K562 (cell line): ENCODE measurements around the gene SZT2. TPM values are rescaled to one million over a fixed set of nuclear protein-coding genes. Genes with fewer than 3 reads are reported as not detected.

ENCODE experiments used
- BCL6 ChIP-seq: fragments of 250-450 bp; sonication (Bioruptor Pico); IDR thresholded peaks from 2 replicates; pipeline ENCODE4 v1.4.0; 2020
- CGGBP1 ChIP-seq: fragments of 250-450 bp; sonication (Bioruptor Pico); IDR thresholded peaks from 2 replicates; pipeline ENCODE4 v1.9.0; 2021; ENCODE audit warnings: mild to moderate bottlenecking
- DNMT1 ChIP-seq: fragments of 450-650 bp; IDR thresholded peaks from 2 replicates; pipeline ENCODE4 v1.6.1; 2016; ENCODE audit warnings: antibody characterized with exemption, mild to moderate bottlenecking
- ERF ChIP-seq: fragments of 450-650 bp; formaldehyde crosslinking; IDR thresholded peaks from 2 replicates; pipeline ENCODE4 v1.4.0; 2020; ENCODE audit warnings: mild to moderate bottlenecking, mixed read lengths
- ETV1 ChIP-seq: fragments of 450-650 bp; conservative IDR thresholded peaks from 2 replicates; pipeline ENCODE4 v1.6.1; 2016; ENCODE audit warnings: missing genetic modification characterization, control low read depth, low read depth, missing compliant biosample characterization
- FOS ChIP-seq: IDR thresholded peaks from 3 replicates; pipeline ENCODE4 v1.6.1; 2011; ENCODE audit not compliant: insufficient read length; ENCODE audit errors: extremely low read depth
- MAFF ChIP-seq: IDR thresholded peaks from 2 replicates; pipeline ENCODE4 v1.6.1; 2012; ENCODE audit warnings: low read length, improper control_type of control experiment
- MCM3 ChIP-seq: fragments of 450-650 bp; IDR thresholded peaks from 2 replicates; pipeline ENCODE4 v1.6.1; 2016
- NFE2L1 ChIP-seq: fragments of 450-650 bp; IDR thresholded peaks from 2 replicates; pipeline ENCODE4 v1.6.1; 2016; ENCODE audit warnings: missing genetic modification characterization, low read depth, mild to moderate bottlenecking, missing compliant biosample characterization, moderate library complexity, borderline replicate concordance
- PATZ1 ChIP-seq: fragments of 250-450 bp; sonication (Bioruptor Pico); IDR thresholded peaks from 2 replicates; pipeline ENCODE4 v1.5.0; 2020; ENCODE audit warnings: mild to moderate bottlenecking, borderline replicate concordance
- RB1 ChIP-seq: fragments of 450-650 bp; IDR thresholded peaks from 2 replicates; pipeline ENCODE4 v1.6.1; 2017; ENCODE audit warnings: low read depth, mild to moderate bottlenecking
- STAG1 ChIP-seq: sonication (generic); formaldehyde crosslinking; IDR thresholded peaks from 2 replicates; pipeline ENCODE4 v1.5.0; 2020; ENCODE audit warnings: missing genetic modification reagents, borderline replicate concordance
- THRA ChIP-seq: fragments of 450-650 bp; IDR thresholded peaks from 2 replicates; pipeline ENCODE4 v1.6.1; 2017; ENCODE audit warnings: mild to moderate bottlenecking, moderate library complexity
- TRIM24 ChIP-seq, 2 experiments: fragments of 450-650 bp; IDR thresholded peaks; 2 replicates each; pipeline ENCODE4 v1.6.1; 2016
- ZBTB12 ChIP-seq: fragments of 250-450 bp; sonication (Bioruptor Pico); IDR thresholded peaks from 2 replicates; pipeline ENCODE4 v1.4.0; 2020
- ZEB2 ChIP-seq: fragments of 450-650 bp; IDR thresholded peaks from 2 replicates; pipeline ENCODE4 v1.6.1; 2016
- ZNF133 ChIP-seq: fragments of 250-450 bp; sonication (Bioruptor Pico); IDR thresholded peaks from 2 replicates; pipeline ENCODE4 v1.4.0; 2020; ENCODE audit warnings: mild to moderate bottlenecking
- ZNF316 ChIP-seq: fragments of 450-650 bp; IDR thresholded peaks from 2 replicates; pipeline ENCODE4 v1.6.1; 2016
- ZNF324 ChIP-seq: fragments of 250-450 bp; sonication (Bioruptor Pico); IDR thresholded peaks from 2 replicates; pipeline ENCODE4 v1.4.0; 2020; ENCODE audit warnings: mild to moderate bottlenecking
- ZNF830 ChIP-seq: fragments of 250-450 bp; sonication (Bioruptor Pico); IDR thresholded peaks from 2 replicates; pipeline ENCODE4 v1.5.0; 2021; ENCODE audit warnings: mild to moderate bottlenecking
- ZSCAN32 ChIP-seq: fragments of 450-650 bp; formaldehyde crosslinking; IDR thresholded peaks from 2 replicates; pipeline ENCODE4 v1.4.0; 2020; ENCODE audit warnings: mild to moderate bottlenecking, moderate library complexity
- polyA plus RNA-seq, 8 experiments: library from polyadenylated mRNA; depleted of rRNA in 4 of 8; stranded (reverse) in 5 of 8; unstranded in 3 of 8; fragments of >200 nt; fragmentation: Nextera tagmentation in 2 of 8; fragmentation: Illumina TruSeq in 1 of 8; extraction: Ambion mirVana in 2 of 8; extraction: Trizol in 1 of 8; gene quantifications; 2 replicates each; pipeline versions ENCODE4 v1.2.1 to v1.2.3, GENCODE V29; 2011 to 2014; ENCODE audit warnings: inconsistent platforms in 1 of 8, missing spikeins in 1 of 8
- total RNA-seq, 7 experiments: library from RNA; depleted of rRNA in 6 of 7; stranded (reverse); fragments of >200 nt in 6 of 7; fragmentation: Illumina TruSeq in 2 of 7; extraction: Trizol in 2 of 7; gene quantifications; 2 replicates each; pipeline versions ENCODE4 v1.2.1 to v1.2.3, GENCODE V29; 2011 to 2021; ENCODE audit warnings: low replicate concordance in 1 of 7
- TF ChIP-seq, protein P1 (sequence below): fragments of 450-650 bp; IDR thresholded peaks from 2 replicates; pipeline ENCODE4 v1.7.0; 2016; ENCODE audit warnings: borderline replicate concordance
- TF ChIP-seq, protein P2 (sequence below), 2 experiments: fragments of 450-650 bp; conservative IDR thresholded peaks; 2 replicates each; pipeline ENCODE4 v1.6.1; 2017; ENCODE audit warnings: mild to moderate bottlenecking in 2 of 2, moderate library complexity in 2 of 2

SZT2 gene
- total and polyA plus RNA-seq, 9 of the 15 experiments (the other 6 are each of a cell fraction or from before 2014, with no cell fraction given) = 0.88 to 31.0 (median 12.8) TPM

GRCh38 chr1:43358121-43358745 lies 31.5 kb upstream of the SZT2 start (continued):
- TF ChIP-seq ZNF133 (CRISPR knock-in tag) = no peak
- no peak for TF ChIP-seq RB1
- TF ChIP-seq ETV1 (tag) = peak; percentile 15; the same call in 1 of the 2 replicates
- no peak for TF ChIP-seq MCM3
- TF ChIP-seq ZEB2 = peak; percentile 67; the same call in 1 of the 2 replicates
- TF ChIP-seq DNMT1 = no peak
- no peak for TF ChIP-seq FOS
- no peak for TF ChIP-seq CGGBP1
- no peak for TF ChIP-seq BCL6
- no peak for TF ChIP-seq TRIM24 (IDR thresholded peaks at IDR 0.05)
- no peak for TF ChIP-seq ZNF324 (CRISPR knock-in tag)
- TF ChIP-seq ERF (CRISPR knock-in tag) = no peak
- no peak for TF ChIP-seq NFE2L1 (tag)
- TF ChIP-seq PATZ1 (CRISPR knock-in tag) = no peak
- TF ChIP-seq ZNF830 = peak; percentile 17; the same call in 1 of the 2 replicates
- no peak for TF ChIP-seq ZNF316
- no peak for TF ChIP-seq ZSCAN32
- TF ChIP-seq MAFF = no peak
- TF ChIP-seq, protein P1, sequence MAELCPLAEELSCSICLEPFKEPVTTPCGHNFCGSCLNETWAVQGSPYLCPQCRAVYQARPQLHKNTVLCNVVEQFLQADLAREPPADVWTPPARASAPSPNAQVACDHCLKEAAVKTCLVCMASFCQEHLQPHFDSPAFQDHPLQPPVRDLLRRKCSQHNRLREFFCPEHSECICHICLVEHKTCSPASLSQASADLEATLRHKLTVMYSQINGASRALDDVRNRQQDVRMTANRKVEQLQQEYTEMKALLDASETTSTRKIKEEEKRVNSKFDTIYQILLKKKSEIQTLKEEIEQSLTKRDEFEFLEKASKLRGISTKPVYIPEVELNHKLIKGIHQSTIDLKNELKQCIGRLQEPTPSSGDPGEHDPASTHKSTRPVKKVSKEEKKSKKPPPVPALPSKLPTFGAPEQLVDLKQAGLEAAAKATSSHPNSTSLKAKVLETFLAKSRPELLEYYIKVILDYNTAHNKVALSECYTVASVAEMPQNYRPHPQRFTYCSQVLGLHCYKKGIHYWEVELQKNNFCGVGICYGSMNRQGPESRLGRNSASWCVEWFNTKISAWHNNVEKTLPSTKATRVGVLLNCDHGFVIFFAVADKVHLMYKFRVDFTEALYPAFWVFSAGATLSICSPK = no peak
- no peak for TF ChIP-seq STAG1 (CRISPR knock-in tag)
- no peak for TF ChIP-seq ZBTB12 (CRISPR knock-in tag)
- TF ChIP-seq THRA = no peak
- TF ChIP-seq, protein P2, sequence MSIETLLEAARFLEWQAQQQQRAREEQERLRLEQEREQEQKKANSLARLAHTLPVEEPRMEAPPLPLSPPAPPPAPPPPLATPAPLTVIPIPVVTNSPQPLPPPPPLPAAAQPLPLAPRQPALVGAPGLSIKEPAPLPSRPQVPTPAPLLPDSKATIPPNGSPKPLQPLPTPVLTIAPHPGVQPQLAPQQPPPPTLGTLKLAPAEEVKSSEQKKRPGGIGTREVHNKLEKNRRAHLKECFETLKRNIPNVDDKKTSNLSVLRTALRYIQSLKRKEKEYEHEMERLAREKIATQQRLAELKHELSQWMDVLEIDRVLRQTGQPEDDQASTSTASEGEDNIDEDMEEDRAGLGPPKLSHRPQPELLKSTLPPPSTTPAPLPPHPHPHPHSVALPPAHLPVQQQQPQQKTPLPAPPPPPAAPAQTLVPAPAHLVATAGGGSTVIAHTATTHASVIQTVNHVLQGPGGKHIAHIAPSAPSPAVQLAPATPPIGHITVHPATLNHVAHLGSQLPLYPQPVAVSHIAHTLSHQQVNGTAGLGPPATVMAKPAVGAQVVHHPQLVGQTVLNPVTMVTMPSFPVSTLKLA (conservative IDR thresholded peaks at IDR 0.05) = no peak; a peak in 1 of 4 replicates
